ENCODE data around the gene ANO6.

GRCh38 chr12:45220969-45221368, 5.1 kb downstream of the ANO6 start:
- no peak for TF ChIP-seq CTCF (IDR thresholded peaks at IDR 0.05)
- no peak for TF ChIP-seq ZFX (IDR thresholded peaks at IDR 0.05; ENCODE audit: borderline replicate concordance)
